GM18907 (cell line): Measurements from ENCODE around the gene PITX1.
"Not testable (repeated sequence)": the region's sequence is repeated elsewhere in the genome, so short reads cannot be mapped to it uniquely, and the experiment has no call there.

Experiments used
- ATAC-seq: cut with Tn5 transposase; IDR thresholded peaks from one replicate; pipeline ENCODE4 v1.9.1; 2021; ENCODE audit warnings: mild to moderate bottlenecking, moderate library complexity; ENCODE audit not compliant: unreplicated experiment

The PITX1 gene

GRCh38 chr5:135033901-135034235 is at the start of gene PITX1:
Gene PITX1 (minus strand): TSS chr5:135034228. CDS start chr5:135033881, 347 bp downstream.
- no peak for ATAC-seq

GRCh38 chr5:135083334-135083733 is 49.3 kb upstream of the PITX1 start:
- ATAC-seq, result not testable (repeated sequence)

- no peak for ATAC-seq
Measured at GRCh38 chr5:135081240-135081639, 47.2 kb upstream of the PITX1 start.

GRCh38 chr5:135079760-135080159 is 45.7 kb upstream of the PITX1 start:
- no peak for ATAC-seq

- ATAC-seq, result no peak
Measured at GRCh38 chr5:135079099-135079681, 45.2 kb upstream of the PITX1 start.

GRCh38 chr5:135076801-135077200 is 42.8 kb upstream of the PITX1 start:
- ATAC-seq, result no peak

- ATAC-seq, result no peak
Measured at GRCh38 chr5:135076051-135076491, 42.0 kb upstream of the PITX1 start.

- ATAC-seq, result no peak
Measured at GRCh38 chr5:135075621-135076020, 41.6 kb upstream of the PITX1 start.

- no peak for ATAC-seq
Measured at GRCh38 chr5:135073761-135074345, 39.8 kb upstream of the PITX1 start.

- no peak for ATAC-seq
Measured at GRCh38 chr5:135072387-135073281, 38.6 kb upstream of the PITX1 start.

GRCh38 chr5:135071311-135071710 is 37.3 kb upstream of the PITX1 start:
- no peak for ATAC-seq

GRCh38 chr5:135069895-135070657 is 36.0 kb upstream of the PITX1 start:
- ATAC-seq, result no peak

- no peak for ATAC-seq
Measured at GRCh38 chr5:135069016-135069770, 35.2 kb upstream of the PITX1 start.

- ATAC-seq, result no peak
Measured at GRCh38 chr5:135067587-135067986, 33.6 kb upstream of the PITX1 start.

GRCh38 chr5:135066781-135067180 is 32.8 kb upstream of the PITX1 start:
- no peak for ATAC-seq

- no peak for ATAC-seq
Measured at GRCh38 chr5:135065306-135066265, 31.6 kb upstream of the PITX1 start.

GRCh38 chr5:135064235-135064570 is 30.2 kb upstream of the PITX1 start:
- no peak for ATAC-seq

- no peak for ATAC-seq
Measured at GRCh38 chr5:135063511-135064234, 29.6 kb upstream of the PITX1 start.

GRCh38 chr5:135063056-135063445 is 29.0 kb upstream of the PITX1 start:
- no peak for ATAC-seq
